ENCODE data around the gene GJA3. TPM values are rescaled to one million over a fixed set of nuclear protein-coding genes. Genes with fewer than 3 reads are reported as not detected.

GJA3 gene
- total RNA-seq, 1 experiment from 2014 or later: 0.43 TPM

- H3K27ac ChIP-seq (ENCODE audit: low read depth, low read length, poor library complexity, severe bottlenecking): no peak overlapping the region
- intact Hi-C loops (cut with micrococcal nuclease; ENCODE audit: unreplicated experiment): no loop called here
- BruUV-seq (replicated peaks): no TSS peak
- no peak overlapping the region for H3K4me3 ChIP-seq (ENCODE audit: low read depth, low read length, poor library complexity, severe bottlenecking)
- H3K9me3 ChIP-seq (ENCODE audit: low read depth, low read length, poor library complexity, severe bottlenecking): no peaks in the 10 kb centered on the region
- no peak for DNase-seq (ENCODE audit: low spot score)
- H3K27me3 ChIP-seq (replicated peaks; ENCODE audit: insufficient read depth, low read depth, low read length, poor library complexity): no peaks in the 10 kb centered on the region
- no peaks in the 10 kb centered on the region for H3K4me1 ChIP-seq (ENCODE audit: insufficient read depth, low read length, poor library complexity, severe bottlenecking)
- POLR2A ChIA-PET (ENCODE audit: low non-redundant PET): no interaction called here
- TF ChIP-seq, protein P1, sequence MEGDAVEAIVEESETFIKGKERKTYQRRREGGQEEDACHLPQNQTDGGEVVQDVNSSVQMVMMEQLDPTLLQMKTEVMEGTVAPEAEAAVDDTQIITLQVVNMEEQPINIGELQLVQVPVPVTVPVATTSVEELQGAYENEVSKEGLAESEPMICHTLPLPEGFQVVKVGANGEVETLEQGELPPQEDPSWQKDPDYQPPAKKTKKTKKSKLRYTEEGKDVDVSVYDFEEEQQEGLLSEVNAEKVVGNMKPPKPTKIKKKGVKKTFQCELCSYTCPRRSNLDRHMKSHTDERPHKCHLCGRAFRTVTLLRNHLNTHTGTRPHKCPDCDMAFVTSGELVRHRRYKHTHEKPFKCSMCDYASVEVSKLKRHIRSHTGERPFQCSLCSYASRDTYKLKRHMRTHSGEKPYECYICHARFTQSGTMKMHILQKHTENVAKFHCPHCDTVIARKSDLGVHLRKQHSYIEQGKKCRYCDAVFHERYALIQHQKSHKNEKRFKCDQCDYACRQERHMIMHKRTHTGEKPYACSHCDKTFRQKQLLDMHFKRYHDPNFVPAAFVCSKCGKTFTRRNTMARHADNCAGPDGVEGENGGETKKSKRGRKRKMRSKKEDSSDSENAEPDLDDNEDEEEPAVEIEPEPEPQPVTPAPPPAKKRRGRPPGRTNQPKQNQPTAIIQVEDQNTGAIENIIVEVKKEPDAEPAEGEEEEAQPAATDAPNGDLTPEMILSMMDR (conservative IDR thresholded peaks at IDR 0.05; ENCODE audit: low read depth, low read length): no peak
- TF ChIP-seq EZH2 (IDR thresholded peaks at IDR 0.05; ENCODE audit: borderline replicate concordance, low read depth, low read length, poor library complexity, severe bottlenecking): no peak
- CTCF ChIA-PET: no interaction called here
- no peaks in the 10 kb centered on the region for H3K36me3 ChIP-seq (ENCODE audit: insufficient read depth, low read length, poor library complexity, severe bottlenecking)
Observed at GRCh38 chr13:20134732-20135131, 26.1 kb downstream of the GJA3 start.

DNA sequence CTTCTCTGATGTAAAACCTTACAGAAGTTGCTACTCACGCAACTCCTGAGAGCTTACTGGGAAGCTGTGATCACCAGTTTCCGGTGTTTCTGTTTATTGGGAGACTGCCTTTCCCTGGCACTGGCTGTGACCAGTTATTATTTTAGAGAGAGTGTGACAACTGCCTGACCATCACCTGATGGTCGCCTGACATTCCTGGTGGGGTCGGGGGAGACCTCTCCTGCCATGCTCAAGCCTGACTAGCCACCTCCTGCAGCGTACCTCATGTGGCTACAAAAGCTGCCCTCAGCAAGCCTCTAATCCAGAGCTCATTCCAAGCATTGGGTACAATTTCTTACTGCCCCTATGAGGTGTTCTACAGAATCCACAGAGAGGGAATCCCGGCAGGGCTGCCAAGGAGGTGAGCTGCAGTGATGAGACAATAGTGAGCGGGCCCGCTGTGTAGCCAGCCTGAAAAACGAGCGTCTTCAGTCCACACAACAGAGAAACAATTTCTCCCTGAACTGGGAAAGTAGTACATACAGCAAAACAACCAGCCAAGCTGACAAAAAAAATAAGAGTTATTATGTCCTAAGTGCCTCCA is 28.7 kb downstream of the GJA3 start:
- intact Hi-C loops (cut with micrococcal nuclease; ENCODE audit: unreplicated experiment): no loop called here
- peaks cover 9% of the 10 kb centered on the region for H3K27me3 ChIP-seq (replicated peaks; ENCODE audit: insufficient read depth, low read depth, low read length, poor library complexity)
- H3K36me3 ChIP-seq (ENCODE audit: insufficient read depth, low read length, poor library complexity, severe bottlenecking): no peaks in the 10 kb centered on the region
- no peaks in the 10 kb centered on the region for H3K9me3 ChIP-seq (ENCODE audit: low read depth, low read length, poor library complexity, severe bottlenecking)
- TF ChIP-seq EZH2 (IDR thresholded peaks at IDR 0.05; ENCODE audit: borderline replicate concordance, low read depth, low read length, poor library complexity, severe bottlenecking): no peak
- TF ChIP-seq, protein P1 (conservative IDR thresholded peaks at IDR 0.05; ENCODE audit: low read depth, low read length): no peak
- ChIA-PET CTCF (no interaction called here), POLR2A (ENCODE audit: low non-redundant PET) (no interaction called here)
- no peak for DNase-seq (ENCODE audit: low spot score)
- H3K27ac ChIP-seq (ENCODE audit: low read depth, low read length, poor library complexity, severe bottlenecking): no peak overlapping the region
- H3K4me3 ChIP-seq (ENCODE audit: low read depth, low read length, poor library complexity, severe bottlenecking): no peak overlapping the region
- peaks cover 7% of the 10 kb centered on the region for H3K4me1 ChIP-seq (ENCODE audit: insufficient read depth, low read length, poor library complexity, severe bottlenecking)
- BruUV-seq (replicated peaks): no TSS peak

DNA sequence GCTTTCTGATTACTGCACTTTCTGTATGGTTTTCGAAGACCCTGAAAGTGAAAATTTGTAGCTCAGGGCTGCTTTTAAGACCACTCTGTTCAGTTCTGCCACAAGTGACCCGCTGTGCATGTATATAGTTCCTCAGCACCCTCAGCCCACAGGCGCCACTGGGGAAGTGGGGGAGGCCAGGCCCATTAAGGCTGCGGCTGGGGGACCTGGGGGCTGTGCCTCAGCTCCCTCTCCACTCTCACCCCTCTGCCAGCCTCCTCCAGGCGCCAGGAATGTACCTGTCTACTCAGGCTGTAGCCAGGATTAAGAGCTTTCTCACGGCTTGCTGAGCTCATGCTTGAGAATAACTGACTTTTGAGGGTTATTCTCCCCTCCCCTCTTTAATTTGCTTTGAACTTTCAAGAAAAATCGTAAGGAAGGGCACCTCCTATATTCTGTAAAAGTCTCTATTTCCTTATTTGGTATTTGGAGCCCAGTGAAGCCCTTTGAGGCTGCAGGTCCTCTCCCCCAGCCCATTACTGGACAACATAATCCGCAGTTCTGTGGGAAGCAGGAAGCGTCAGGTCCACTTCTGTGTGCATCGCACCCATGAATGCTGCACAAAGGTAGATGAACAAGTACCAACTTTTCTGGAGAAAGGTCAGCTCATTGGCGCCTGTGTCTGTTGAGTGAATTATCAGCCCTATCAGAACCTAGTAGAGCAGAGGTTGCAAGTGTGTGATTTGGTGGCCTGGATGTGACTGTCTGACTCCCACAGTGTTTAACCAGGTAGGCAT is 29.6 kb downstream of the GJA3 start:
- TF ChIP-seq EZH2 (IDR thresholded peaks at IDR 0.05; ENCODE audit: borderline replicate concordance, low read depth, low read length, poor library complexity, severe bottlenecking): no peak
- TF ChIP-seq, protein P1 (conservative IDR thresholded peaks at IDR 0.05; ENCODE audit: low read depth, low read length): no peak
- intact Hi-C loops (cut with micrococcal nuclease; ENCODE audit: unreplicated experiment): no loop called here
- DNase-seq (ENCODE audit: low spot score): no peak
- ChIA-PET POLR2A (ENCODE audit: low non-redundant PET) (no interaction called here), CTCF (no interaction called here)
- Histone ChIP-seq H3K27me3 (replicated peaks; ENCODE audit: insufficient read depth, low read depth, low read length, poor library complexity) (peaks cover 9% of the 10 kb centered on the region), H3K9me3 (ENCODE audit: low read depth, low read length, poor library complexity, severe bottlenecking) (no peaks in the 10 kb centered on the region), H3K4me3 (ENCODE audit: low read depth, low read length, poor library complexity, severe bottlenecking) (no peak overlapping the region), H3K36me3 (ENCODE audit: insufficient read depth, low read length, poor library complexity, severe bottlenecking) (no peaks in the 10 kb centered on the region), H3K4me1 (ENCODE audit: insufficient read depth, low read length, poor library complexity, severe bottlenecking) (peaks cover 7% of the 10 kb centered on the region), H3K27ac (ENCODE audit: low read depth, low read length, poor library complexity, severe bottlenecking) (no peak overlapping the region)
- BruUV-seq (replicated peaks): no TSS peak

All from A673 (cell line).